Stimulated activated CD4-positive, alpha-beta T cell treated with anti-CD3 and anti-CD28 coated beads, Interleukin-2, amount 100 ng/mL, for 48 hours (primary cell): ENCODE measurements around the gene LGALS9.
"Not testable (repeated sequence)": the region's sequence is repeated elsewhere in the genome, so short reads cannot be mapped to it uniquely, and the experiment has no call there.

Experiments
- DNase-seq, 2 donors: peaks; one replicate each; pipeline ENCODE4 v3.0.0-alpha.2; 2020

The LGALS9 gene

GRCh38 chr17:27631897-27632725 lies 1.1 kb downstream of the LGALS9 start:
- no peak for DNase-seq

DNA sequence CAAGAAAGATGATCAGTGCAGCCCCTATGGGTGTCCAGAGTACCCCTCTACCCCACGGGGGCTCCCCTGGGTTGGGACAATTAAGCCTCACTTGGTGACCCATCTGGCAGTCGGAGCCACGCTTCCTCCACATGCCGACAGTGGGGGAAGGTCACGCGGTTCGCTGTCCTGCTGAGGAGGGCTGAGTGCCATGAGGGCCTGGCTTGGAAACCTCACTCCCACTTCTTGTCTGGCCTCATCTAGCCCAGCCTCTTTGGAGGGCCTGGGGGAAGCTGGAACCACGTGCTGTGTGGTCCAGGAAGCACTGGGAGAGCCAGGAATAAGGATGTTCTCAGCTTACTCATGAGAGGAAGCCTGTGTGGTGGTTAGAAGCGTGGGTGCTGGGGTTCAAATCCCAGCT lies 1.8 kb downstream of the LGALS9 start:
- not testable (repeated sequence) for DNase-seq

DNA sequence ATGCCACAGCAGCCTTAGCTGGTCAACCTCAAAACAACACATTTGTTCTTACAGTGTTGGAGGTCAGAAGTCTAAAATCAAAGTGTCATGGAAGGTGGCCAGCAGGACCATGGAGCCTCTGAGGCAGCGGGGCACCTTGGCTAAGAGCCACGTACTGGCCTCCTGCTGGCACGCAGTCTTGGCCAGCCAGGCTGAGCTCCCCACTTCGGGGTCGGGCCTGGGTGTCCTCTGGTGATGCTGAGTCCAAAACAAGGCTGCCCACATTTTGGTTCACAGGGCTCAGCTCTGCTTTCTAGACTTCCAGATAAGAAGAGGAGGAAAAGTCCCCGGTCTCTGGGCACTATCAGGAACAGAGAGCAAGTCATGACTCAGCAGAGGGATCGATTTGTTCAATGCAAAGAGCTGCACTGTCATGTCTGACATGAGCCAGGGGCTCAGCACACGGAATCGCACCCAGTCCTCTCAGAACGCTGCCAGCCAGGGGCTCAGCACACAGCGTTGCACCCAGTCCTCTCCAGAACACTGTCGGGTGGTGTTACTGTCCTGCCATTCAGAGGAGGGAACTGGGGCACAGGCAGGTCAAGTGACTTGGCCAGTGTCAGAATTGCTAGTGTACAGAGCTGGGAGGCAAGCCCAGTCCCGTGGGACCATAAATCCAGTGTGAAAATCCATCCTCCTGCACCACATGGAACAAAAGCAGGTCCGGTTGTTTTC lies 2.5 kb downstream of the LGALS9 start:
- no peak for DNase-seq

GRCh38 chr17:27634026-27634335 lies 3.0 kb downstream of the LGALS9 start:
- no peak for DNase-seq

GRCh38 chr17:27634776-27635175 lies 3.8 kb downstream of the LGALS9 start:
- no peak for DNase-seq

GRCh38 chr17:27635275-27635823 lies 4.4 kb downstream of the LGALS9 start:
- DNase-seq: no peak

DNA sequence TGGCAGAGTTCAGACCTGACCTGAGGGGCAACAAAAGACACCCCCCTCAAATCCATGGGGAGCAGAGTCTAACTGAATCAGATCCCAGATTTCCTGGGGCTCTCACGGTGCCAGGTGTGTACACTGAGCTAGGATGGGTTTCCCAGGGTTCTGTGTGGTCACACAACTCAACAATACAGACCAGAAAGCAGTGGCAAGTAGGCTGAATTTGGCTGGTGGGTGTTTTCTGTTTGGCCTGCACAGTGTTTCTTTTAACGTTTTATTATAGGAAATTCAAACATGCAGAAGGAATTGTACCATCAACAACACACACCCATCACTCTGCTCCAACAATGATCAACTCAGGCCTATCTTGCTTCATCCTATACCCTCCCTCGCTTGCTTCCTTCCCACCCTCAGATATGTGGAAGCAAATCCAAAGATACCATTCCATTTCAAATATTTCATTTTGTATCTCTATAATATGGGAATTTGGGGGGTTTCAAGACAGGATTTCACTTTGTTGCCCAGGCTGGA lies 5.1 kb downstream of the LGALS9 start:
- not testable (repeated sequence) for DNase-seq

DNA sequence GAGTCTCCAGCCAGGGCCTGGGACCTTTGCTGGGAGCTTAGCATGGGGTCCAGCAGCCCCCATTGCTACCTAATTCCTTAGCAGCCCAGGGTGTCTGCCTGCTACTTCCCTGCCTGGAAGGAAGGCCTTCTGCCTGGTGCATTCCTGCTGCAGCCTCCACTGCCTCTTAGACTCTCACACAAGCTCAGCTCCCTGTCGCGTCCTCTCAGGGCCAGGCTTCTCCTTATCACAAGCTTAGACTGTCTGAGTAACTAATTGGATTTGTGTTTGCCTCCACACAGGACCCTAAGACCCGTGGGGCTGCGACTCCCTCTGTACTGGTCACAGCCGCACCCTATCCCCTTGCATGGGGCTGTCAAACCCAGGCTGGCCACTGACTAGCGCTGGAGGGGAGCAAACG lies 6.8 kb downstream of the LGALS9 start:
- DNase-seq: not testable (repeated sequence)

- DNase-seq: not testable (repeated sequence)
Measured at GRCh38 chr17:27638415-27638914, 7.5 kb downstream of the LGALS9 start.

- no peak for DNase-seq
Measured at GRCh38 chr17:27640790-27641189, 9.8 kb downstream of the LGALS9 start.

DNA sequence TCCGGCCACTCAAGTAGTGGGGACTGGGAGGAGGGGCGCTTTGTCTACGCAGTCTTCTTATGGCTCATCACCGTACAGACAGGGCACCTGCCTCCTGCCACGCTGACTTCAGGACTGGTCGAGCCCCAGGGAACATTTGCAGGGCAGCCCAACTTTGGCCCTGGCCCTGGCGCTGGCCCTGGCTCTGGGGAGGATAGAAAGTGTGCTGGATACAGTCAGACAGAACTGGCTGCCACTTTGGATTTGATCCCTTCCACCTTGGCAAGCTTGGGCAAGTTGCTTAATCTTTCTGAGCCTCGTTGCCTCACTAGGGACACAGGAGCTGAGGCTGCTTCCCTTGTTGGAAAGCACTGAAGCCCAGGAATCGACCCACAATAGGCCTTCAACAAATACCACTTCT lies 13.6 kb downstream of the LGALS9 start:
- DNase-seq: no peak

GRCh38 chr17:27645621-27646020 lies 14.6 kb downstream of the LGALS9 start:
- not testable (repeated sequence) for DNase-seq

GRCh38 chr17:27646232-27646631 lies 15.2 kb downstream of the LGALS9 start:
- DNase-seq: no peak

- no peak for DNase-seq
Measured at GRCh38 chr17:27647765-27648164, 16.8 kb downstream of the LGALS9 start.

GRCh38 chr17:27649111-27649571 lies 18.2 kb downstream of the LGALS9 start:
- not testable (repeated sequence) for DNase-seq

- no peak for DNase-seq
Measured at GRCh38 chr17:27649929-27650328, 18.9 kb downstream of the LGALS9 start.

- DNase-seq: no peak
Measured at GRCh38 chr17:27650836-27651235, 19.8 kb downstream of the LGALS9 start.

DNA sequence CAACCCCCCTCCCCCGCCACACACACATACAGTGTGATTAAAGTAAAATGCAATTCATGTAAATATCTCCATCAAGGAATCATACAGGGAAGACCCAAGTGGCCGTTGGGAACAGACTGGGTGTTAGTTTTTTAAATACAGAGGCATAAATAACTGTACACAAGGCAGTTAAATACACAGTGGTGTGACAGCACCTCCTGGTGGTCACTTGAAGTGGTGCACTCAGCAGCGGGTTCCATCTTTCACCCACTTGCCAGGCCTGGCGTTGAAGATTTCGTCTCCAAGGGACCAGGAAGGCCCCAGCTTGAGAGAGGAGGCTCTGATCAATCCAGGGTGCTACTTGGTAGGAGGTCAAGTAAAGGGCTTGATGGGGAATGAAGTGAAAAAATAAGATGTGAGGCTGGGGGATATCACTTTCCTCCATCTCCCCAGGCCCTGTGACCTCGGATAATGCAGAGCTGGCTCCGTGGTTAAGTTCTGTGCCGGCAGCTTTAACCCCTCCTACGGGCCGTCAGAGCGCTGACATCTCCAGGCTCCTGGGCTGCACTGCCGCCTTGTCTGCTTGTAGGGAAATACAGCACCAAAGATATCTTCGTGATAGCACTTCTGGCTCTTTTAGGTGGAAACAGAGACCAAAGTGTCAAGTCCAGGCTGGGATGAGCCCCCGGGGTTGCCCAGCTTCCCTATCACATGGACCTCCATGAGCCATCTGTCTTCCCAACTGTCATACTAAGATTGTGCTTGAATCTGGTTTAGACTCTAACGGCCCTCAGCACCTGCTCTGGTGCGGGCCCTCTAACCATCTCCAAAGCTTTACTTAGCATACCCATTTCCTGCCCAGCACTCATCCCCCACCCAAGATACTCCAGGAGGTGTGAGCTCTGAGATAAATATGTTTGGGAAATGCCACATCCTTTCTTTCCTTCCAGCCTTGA lies 20.7 kb downstream of the LGALS9 start:
- peak; percentile 72 to 74 for DNase-seq

GRCh38 chr17:27653449-27653971 lies 22.5 kb downstream of the LGALS9 start:
- DNase-seq: not testable (repeated sequence)

DNA sequence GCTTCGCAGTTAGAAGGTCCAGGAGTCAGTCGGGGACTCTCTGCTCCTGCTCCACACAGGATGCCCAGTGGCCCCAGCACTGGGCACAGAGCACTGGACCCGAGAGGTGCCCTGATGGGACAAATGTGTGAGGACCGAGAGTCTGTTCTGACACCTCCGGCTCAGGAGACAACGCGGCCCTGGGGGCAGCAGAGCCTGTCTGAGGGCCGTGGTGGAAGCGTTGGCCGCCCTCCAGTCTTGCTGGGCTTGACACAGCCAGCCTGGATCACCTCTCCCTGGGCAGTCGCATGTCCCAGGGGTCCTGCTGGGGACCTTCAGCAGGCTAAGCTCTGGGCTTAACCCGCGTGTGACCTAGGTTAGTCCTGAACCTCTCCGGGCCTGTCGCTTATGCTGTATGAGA lies 23.1 kb downstream of the LGALS9 start:
- no peak for DNase-seq

- DNase-seq: peak; percentile 69 to 72
Measured at GRCh38 chr17:27654654-27655524, 23.9 kb downstream of the LGALS9 start.
